ENCODE data around the gene TFDP2. TPM values are rescaled to one million over a fixed set of nuclear protein-coding genes. Genes with fewer than 3 reads are reported as not detected.
"Not testable (repeated sequence)": the region's sequence is repeated elsewhere in the genome, so short reads cannot be mapped to it uniquely, and the experiment has no call there.

The TFDP2 gene
- total and polyA plus RNA-seq, 2 experiments from 2014 or later: 26.8 to 55.4 TPM

DNA sequence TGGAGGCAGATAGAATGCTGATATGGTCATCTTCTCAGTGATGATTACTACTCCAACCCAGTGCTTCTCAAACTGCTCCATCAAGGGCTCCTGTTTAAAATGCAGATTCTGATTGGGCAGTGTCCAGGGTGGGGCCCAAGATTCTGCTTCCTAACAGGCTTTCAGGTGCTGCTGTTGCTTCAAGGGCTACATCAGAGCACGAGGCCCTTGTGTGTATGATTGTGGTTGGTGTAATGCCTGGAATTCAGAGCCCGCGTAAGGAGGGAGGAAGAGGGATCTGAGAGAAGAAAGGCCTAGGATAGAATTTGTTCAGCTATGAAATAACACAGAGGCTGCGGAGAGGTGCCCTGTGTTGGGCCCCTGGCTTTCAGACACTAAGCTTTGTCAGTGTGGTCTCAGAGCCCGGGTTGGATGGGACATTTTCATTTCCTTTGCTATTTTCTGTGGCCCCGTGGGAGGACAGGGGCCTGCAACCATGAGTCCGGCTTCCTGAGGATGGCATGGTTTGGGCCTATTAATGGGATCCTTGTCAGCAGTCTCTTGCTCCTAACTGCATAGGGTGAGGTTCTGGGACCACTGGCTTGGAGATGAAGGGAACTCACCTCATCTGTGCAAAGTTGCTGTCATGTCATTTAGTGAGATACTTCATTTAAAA lies 219.9 kb downstream of the TFDP2 start:
- Histone ChIP-seq H3K36me3 (ENCODE audit: low read depth) (peaks cover 4% of the 10 kb centered on the region), H3K9me3 (ENCODE audit: low read depth) (no peaks in the 10 kb centered on the region), H3F3A (ENCODE audit: insufficient read depth) (no peaks in the 10 kb centered on the region), H3K4me2 (ENCODE audit: unreplicated experiment) (no peak overlapping the region), H3K27me3 (replicated peaks; ENCODE audit: insufficient read depth) (no peaks in the 10 kb centered on the region), H3K27ac (no peak overlapping the region), H3K79me2 (ENCODE audit: insufficient read depth) (no peaks in the 10 kb centered on the region), H4K20me1 (ENCODE audit: insufficient read depth) (no peaks in the 10 kb centered on the region), H3K4me1 (ENCODE audit: insufficient read depth) (no peaks in the 10 kb centered on the region), H2AFZ (no peak overlapping the region), H3K9ac (no peak overlapping the region), H3K9me2 (ENCODE audit: insufficient read depth) (no peaks in the 10 kb centered on the region), H3K4me3 (no peak overlapping the region)
- in situ Hi-C loops (cut with MboI): no loop called here
- 85 to 86% methylated on average over 7 of the region's 7 CpGs for WGBS, 2 experiments (ENCODE audit: low coverage in 1 of 2, low lambda C conversion rate in 2 of 2, missing lambda C conversion rate in 2 of 2)
- no peak for DNase-seq
- TF ChIP-seq EZH2 (IDR thresholded peaks at IDR 0.05; ENCODE audit: insufficient read depth, poor library complexity, severe bottlenecking) (no peak), EZH2phosphoT487 (IDR thresholded peaks at IDR 0.05; ENCODE audit: insufficient read depth, low read depth) (no peak)

DNA sequence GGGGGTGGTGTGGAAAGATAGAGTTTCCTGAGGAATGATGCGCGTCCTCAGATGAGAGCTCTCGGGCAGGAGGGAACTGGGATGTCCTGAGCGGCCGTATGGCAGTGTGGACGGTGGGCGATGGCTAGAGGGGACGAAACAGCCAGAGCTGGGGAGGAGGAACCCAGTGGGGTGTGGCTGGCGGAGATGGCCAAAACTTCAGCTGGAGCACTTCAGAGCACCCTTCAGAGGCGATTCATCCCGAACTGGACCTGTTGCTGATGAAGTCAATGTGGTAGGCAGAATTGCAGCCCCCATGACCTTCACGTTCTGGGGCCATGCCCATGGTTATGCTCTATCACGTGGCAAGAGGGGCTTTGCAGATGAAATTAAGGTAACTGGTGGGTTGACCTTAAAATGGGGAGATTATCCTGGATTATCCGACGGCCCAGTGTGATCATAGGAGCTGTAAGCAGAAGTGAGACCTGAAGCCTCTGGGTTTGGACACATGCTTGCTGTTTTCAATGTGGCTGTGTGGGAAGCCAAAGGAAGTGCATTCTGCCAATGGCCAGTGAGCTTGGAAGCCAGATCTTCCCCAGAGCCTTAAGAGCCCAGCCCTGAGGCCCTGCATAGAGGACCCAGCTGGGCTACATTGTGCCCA lies 220.6 kb downstream of the TFDP2 start:
- peaks cover 4% of the 10 kb centered on the region for H3K36me3 ChIP-seq (ENCODE audit: low read depth)
- no peak overlapping the region for H2AFZ ChIP-seq
- H4K20me1 ChIP-seq (ENCODE audit: insufficient read depth): no peaks in the 10 kb centered on the region
- no peak for DNase-seq
- H3F3A ChIP-seq (ENCODE audit: insufficient read depth): no peaks in the 10 kb centered on the region
- H3K4me3 ChIP-seq: no peak overlapping the region
- no peak overlapping the region for H3K4me2 ChIP-seq (ENCODE audit: unreplicated experiment)
- H3K9me3 ChIP-seq (ENCODE audit: low read depth): no peaks in the 10 kb centered on the region
- no peaks in the 10 kb centered on the region for H3K4me1 ChIP-seq (ENCODE audit: insufficient read depth)
- H3K79me2 ChIP-seq (ENCODE audit: insufficient read depth): no peaks in the 10 kb centered on the region
- no peaks in the 10 kb centered on the region for H3K9me2 ChIP-seq (ENCODE audit: insufficient read depth)
- no peak overlapping the region for H3K27ac ChIP-seq
- TF ChIP-seq EZH2 (IDR thresholded peaks at IDR 0.05; ENCODE audit: insufficient read depth, poor library complexity, severe bottlenecking) (no peak), EZH2phosphoT487 (IDR thresholded peaks at IDR 0.05; ENCODE audit: insufficient read depth, low read depth) (no peak)
- WGBS, 2 experiments (ENCODE audit: low coverage in 1 of 2, low lambda C conversion rate in 2 of 2, missing lambda C conversion rate in 2 of 2): 95% methylated on average over 15 of the region's 15 CpGs
- in situ Hi-C loops (cut with MboI): no loop called here
- no peak overlapping the region for H3K9ac ChIP-seq
- no peaks in the 10 kb centered on the region for H3K27me3 ChIP-seq (replicated peaks; ENCODE audit: insufficient read depth)

DNA sequence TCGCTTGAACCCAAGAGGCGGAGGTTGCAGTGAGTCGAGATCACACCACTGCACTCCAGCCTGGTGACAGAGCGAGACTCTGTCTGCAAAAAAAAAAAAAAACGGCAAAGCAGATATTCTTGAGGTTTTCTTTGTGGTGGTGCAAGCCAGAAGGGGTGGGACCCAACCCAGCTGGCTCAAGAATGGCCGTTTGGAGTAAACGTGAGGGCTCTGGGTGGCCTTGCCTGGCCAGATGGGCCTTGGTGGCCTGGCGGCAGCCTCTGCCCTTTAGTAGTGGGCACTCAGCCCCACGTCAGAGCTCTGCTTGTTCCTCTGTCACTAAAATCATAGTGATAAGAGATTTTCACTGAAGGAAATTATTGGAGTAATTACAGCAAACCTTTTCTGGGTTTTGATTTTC lies 222.4 kb downstream of the TFDP2 start:
- Histone ChIP-seq H2AFZ (no peak overlapping the region), H3K27ac (no peak overlapping the region)
- 66 to 70% methylated on average over 7 to 9 of the region's 9 CpGs for WGBS, 2 experiments (ENCODE audit: low coverage in 1 of 2, low lambda C conversion rate in 2 of 2, missing lambda C conversion rate in 2 of 2)

DNA sequence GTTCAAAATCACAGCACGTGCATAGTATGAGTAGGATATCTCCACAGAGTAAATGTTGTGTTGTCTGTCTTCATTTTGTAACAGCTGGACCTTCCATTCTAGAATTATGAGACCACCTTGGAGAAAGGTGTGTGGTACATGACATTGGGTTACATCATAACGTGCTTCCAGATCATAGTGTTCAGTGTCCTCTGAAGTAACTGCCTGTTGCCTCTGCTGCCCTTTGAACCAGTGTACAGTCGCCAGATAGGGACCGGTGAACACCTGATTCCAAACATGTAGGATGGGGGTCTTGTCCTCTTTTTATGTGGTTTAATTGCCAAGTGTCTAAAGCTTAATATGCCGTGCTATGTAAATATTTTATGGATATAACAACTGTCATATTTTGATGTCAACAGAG lies 223.7 kb downstream of the TFDP2 start:
- not testable (repeated sequence) for H3K36me3 ChIP-seq (ENCODE audit: low read depth); H3K9ac ChIP-seq; H3K79me2 ChIP-seq (ENCODE audit: insufficient read depth)

More for the DNA sequence above, 222.4 kb downstream of the TFDP2 start:
- H3K36me3 ChIP-seq (ENCODE audit: low read depth): peaks cover 4% of the 10 kb centered on the region
- no peaks in the 10 kb centered on the region for H3K9me2 ChIP-seq (ENCODE audit: insufficient read depth)
- no peak for DNase-seq
- in situ Hi-C loops (cut with MboI): no loop called here
- H4K20me1 ChIP-seq (ENCODE audit: insufficient read depth): no peaks in the 10 kb centered on the region
- H3F3A ChIP-seq (ENCODE audit: insufficient read depth): no peaks in the 10 kb centered on the region
- no peak overlapping the region for H3K4me3 ChIP-seq
- H3K4me2 ChIP-seq (ENCODE audit: unreplicated experiment): no peak overlapping the region
- no peaks in the 10 kb centered on the region for H3K9me3 ChIP-seq (ENCODE audit: low read depth)
- H3K4me1 ChIP-seq (ENCODE audit: insufficient read depth): no peaks in the 10 kb centered on the region
- H3K79me2 ChIP-seq (ENCODE audit: insufficient read depth): no peaks in the 10 kb centered on the region
- no peak overlapping the region for H3K9ac ChIP-seq
- H3K27me3 ChIP-seq (replicated peaks; ENCODE audit: insufficient read depth): no peaks in the 10 kb centered on the region
- no peak for TF ChIP-seq EZH2 (IDR thresholded peaks at IDR 0.05; ENCODE audit: insufficient read depth, poor library complexity, severe bottlenecking)
- TF ChIP-seq EZH2phosphoT487 (IDR thresholded peaks at IDR 0.05; ENCODE audit: insufficient read depth, low read depth): no peak

More for the DNA sequence above, 223.7 kb downstream of the TFDP2 start:
- H4K20me1 ChIP-seq (ENCODE audit: insufficient read depth); H2AFZ ChIP-seq; H3K4me1 ChIP-seq (ENCODE audit: insufficient read depth); H3K27ac ChIP-seq; H3K4me3 ChIP-seq; DNase-seq; H3K9me3 ChIP-seq (ENCODE audit: low read depth); H3F3A ChIP-seq (ENCODE audit: insufficient read depth); in situ Hi-C loops (cut with MboI); H3K4me2 ChIP-seq (ENCODE audit: unreplicated experiment); H3K9me2 ChIP-seq (ENCODE audit: insufficient read depth); H3K27me3 ChIP-seq (replicated peaks; ENCODE audit: insufficient read depth): not testable (repeated sequence)
- 87 to 92% methylated on average over 5 of the region's 5 CpGs for WGBS, 2 experiments (ENCODE audit: low coverage in 1 of 2, low lambda C conversion rate in 2 of 2, missing lambda C conversion rate in 2 of 2)

Data from GM23248 (cell line).